Brain microvascular endothelial cell (primary cell): ENCODE results near the gene GNAT3.

ENCODE experiments used
- DNase-seq: peaks from one replicate; pipeline ENCODE4 v3.0.0-alpha.2; 2020
- H3K27ac ChIP-seq: fragments of 250-450 bp; sonication (Bioruptor Pico); 2 replicates; pipeline ENCODE4 v1.5.1; 2020; ENCODE audit warnings: mild to moderate bottlenecking, moderate library complexity
- H3K27me3 ChIP-seq: fragments of 250-450 bp; sonication (Bioruptor Pico); replicated peaks from 2 replicates; pipeline ENCODE4 v1.5.1; 2020; ENCODE audit warnings: mild to moderate bottlenecking
- H3K36me3 ChIP-seq: fragments of 250-450 bp; sonication (Bioruptor Pico); replicated peaks from 2 replicates; pipeline ENCODE4 v1.5.1; 2020; ENCODE audit warnings: mild to moderate bottlenecking
- H3K4me3 ChIP-seq: 2 replicates; pipeline ENCODE4 v1.5.1; 2011; ENCODE audit warnings: low read depth, mild to moderate bottlenecking, control low read depth, low read length, moderate library complexity
- CTCF ChIP-seq: IDR thresholded peaks from 2 replicates; pipeline ENCODE4 v1.5.1; 2011; ENCODE audit warnings: low read depth, mild to moderate bottlenecking, moderate library complexity, low read length, control low read depth, inconsistent platforms; ENCODE audit errors: missing control alignments
- in situ Hi-C: cut with HindIII; loops from 2 replicates; pipeline ENCODE4 v1.10.0; 2017; ENCODE audit warnings: low sequenced_read_pairs, low pct_ligation_motif_present

Gene GNAT3

GRCh38 chr7:80500325-80500724, 11.5 kb downstream of the GNAT3 start:
- in situ Hi-C loops, result no loop called here
- TF ChIP-seq CTCF, result no peak
- H3K27ac ChIP-seq, result peak overlapping the region; percentile 98

DNA sequence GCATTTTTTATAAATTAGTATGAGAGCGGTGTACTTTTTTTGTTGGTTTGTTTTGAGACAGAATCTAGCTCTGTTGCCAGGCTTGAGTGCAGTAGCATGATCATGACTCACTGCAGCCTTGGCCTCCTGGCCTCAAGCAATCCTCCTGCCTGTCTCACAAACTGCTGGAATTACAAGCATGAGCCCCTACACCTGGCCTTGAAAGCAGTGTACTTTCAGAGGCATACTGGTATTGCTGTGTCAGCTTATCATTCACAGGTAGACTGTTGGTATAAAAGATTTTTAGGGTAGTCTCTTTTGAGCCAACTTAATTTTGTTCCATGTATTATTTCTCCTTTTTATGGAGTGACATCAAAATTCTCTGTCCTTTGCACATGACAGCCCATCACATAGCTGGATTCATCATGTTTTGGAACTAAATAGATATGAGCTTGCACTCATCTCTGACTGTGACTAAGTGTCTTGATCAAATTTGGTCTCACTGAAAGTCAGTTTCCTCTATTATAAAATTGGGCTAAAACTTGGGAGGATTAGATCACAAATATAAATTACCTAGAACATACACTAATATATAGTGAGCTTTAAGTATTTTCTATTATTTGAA, 12.4 kb downstream of the GNAT3 start:
- in situ Hi-C loops, result no loop called here
- no peak for TF ChIP-seq CTCF
- peak; percentile 97 for DNase-seq
- no peaks in the 10 kb centered on the region for H3K27me3 ChIP-seq
- no peak overlapping the region for H3K4me3 ChIP-seq
- peak overlapping the region; percentile 98 for H3K27ac ChIP-seq
- H3K36me3 ChIP-seq, result no peaks in the 10 kb centered on the region

More at GRCh38 chr7:80500325-80500724, 11.5 kb downstream of the GNAT3 start:
- Histone ChIP-seq H3K27me3 (no peaks in the 10 kb centered on the region), H3K36me3 (no peaks in the 10 kb centered on the region), H3K4me3 (no peak overlapping the region)
- no peak for DNase-seq

DNA sequence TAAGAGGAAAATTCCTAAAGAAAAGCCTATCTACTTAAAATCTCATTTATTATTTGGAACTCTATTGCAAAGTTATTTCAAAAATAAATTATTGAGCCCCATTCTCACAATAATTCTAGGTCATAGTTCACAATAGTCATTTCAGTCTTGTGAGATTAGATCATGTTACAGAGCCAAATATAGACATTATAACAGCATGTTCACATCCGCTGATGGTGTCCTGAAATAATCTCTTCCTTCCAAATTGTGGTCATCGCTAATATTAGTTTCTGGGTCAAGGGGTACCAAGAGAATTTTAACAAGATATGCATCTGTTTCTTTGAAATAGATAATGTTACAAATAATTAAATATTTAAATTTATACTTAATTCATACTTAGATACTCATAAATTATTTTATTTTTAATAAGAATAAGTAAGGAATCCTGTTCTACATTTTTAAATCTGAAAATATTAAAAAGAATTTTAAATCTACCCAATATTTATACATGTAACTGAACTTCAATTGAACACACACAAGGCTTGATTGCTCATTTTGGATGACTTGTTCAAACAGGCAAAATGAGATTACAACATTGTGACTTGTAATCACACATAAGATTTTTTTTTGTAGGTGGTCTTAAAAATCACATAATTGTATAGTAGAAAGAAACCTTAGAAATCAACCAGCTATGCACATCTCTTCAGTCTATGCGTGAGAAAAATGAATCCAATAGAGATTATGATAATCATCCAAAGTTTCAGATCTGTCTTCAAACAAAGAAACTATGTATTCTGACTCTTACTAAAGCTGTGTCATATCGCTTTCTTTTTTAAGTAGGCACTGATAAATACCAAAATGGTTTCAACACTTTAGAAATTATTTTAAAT, 13.1 kb downstream of the GNAT3 start:
- Histone ChIP-seq H3K27me3 (no peaks in the 10 kb centered on the region), H3K4me3 (no peak overlapping the region), H3K27ac (peak overlapping the region; percentile 98), H3K36me3 (no peaks in the 10 kb centered on the region)
- DNase-seq, result peak; percentile 65
- in situ Hi-C loops, result no loop called here
- no peak for TF ChIP-seq CTCF

DNA sequence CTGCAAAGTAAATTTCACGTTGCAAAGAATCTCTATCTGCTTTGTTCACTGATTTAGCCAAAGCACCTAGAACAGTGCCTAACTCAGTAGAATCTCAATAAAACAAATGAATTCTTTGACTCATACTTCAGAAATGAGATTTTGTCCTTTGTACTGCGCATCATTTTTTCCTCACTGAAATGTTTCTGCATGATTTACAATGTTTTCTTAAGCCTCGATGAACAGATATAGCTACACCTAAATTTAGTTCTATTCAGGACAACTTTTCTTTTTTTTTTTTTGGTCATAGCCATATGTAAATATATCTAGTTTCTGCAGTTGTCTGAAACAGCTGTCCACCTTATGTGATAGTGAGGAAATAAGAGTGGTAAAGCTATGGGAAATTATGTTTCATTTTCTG, 15.3 kb downstream of the GNAT3 start:
- no peak for TF ChIP-seq CTCF
- H3K27ac ChIP-seq, result no peak overlapping the region
- in situ Hi-C loops, result no loop called here
- H3K4me3 ChIP-seq, result no peak overlapping the region
- H3K36me3 ChIP-seq, result no peaks in the 10 kb centered on the region
- DNase-seq, result no peak
- H3K27me3 ChIP-seq, result no peaks in the 10 kb centered on the region

GRCh38 chr7:80493121-80493849, 18.6 kb downstream of the GNAT3 start:
- no peaks in the 10 kb centered on the region for H3K36me3 ChIP-seq
- no peaks in the 10 kb centered on the region for H3K27me3 ChIP-seq
- no peak overlapping the region for H3K27ac ChIP-seq
- H3K4me3 ChIP-seq, result no peak overlapping the region
- TF ChIP-seq CTCF, result no peak
- no peak for DNase-seq
- in situ Hi-C loops, result no loop called here
